NB4 (cell line): ENCODE results near the gene B4GALT3.

Experiments used
- DNase-seq: peaks from one replicate; pipeline ENCODE4 v3.0.0; 2010; ENCODE audit warnings: low read depth
- H3K4me3 ChIP-seq: one replicate; pipeline ENCODE4 v1.5.1; 2011; ENCODE audit warnings: mild to moderate bottlenecking, low read depth, low read length, moderate library complexity
- MYC ChIP-seq: IDR thresholded peaks from 2 replicates; pipeline ENCODE4 v1.6.1; 2011; ENCODE audit warnings: low read depth, low read length
- POLR2A ChIP-seq: IDR thresholded peaks from 2 replicates; pipeline ENCODE4 v1.6.1; 2011; ENCODE audit warnings: mild to moderate bottlenecking; ENCODE audit not compliant: insufficient read length; ENCODE audit errors: extremely low read depth
- TF ChIP-seq, protein P1 (sequence below): IDR thresholded peaks from 2 replicates; pipeline ENCODE4 v1.6.1; 2011; ENCODE audit warnings: low read depth, low read length
- TF ChIP-seq, protein P2 (sequence below): IDR thresholded peaks from one replicate; pipeline ENCODE4 v1.5.1; 2012; ENCODE audit warnings: low read depth, low read length

The B4GALT3 gene

DNA sequence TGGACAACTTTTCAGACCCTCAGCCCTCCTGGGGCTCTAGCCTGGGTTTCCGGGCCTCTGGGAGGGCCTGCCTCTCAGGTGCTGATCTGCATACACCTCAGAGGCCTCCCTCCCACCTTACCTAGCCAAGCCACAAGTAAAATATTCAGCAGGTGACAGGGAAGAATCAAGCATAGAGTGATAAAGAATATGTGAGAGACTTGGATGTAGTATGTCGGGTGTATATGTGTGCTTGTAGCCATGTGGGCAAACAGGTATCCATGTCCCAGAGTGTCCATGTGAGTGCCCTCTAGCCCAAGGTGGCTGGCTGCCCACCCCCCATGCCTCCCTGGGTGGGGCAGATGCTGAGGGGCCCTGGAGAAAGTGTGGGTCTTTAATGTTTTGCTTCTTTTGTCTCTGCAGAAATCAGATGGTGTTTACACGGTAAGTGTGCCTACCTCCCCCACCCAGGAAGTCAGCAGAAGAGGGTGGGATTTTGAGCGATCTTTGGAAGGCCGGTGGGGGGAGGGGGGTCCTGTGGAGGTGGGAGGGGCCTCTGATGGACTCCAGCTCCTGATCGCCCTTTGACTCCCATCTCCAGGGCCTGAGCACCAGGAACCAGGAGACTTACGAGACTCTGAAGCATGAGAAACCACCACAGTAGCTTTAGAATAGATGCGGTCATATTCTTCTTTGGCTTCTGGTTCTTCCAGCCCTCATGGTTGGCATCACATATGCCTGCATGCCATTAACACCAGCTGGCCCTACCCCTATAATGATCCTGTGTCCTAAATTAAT lies 41.2 kb upstream of the B4GALT3 start:
- TF ChIP-seq, protein P1, sequence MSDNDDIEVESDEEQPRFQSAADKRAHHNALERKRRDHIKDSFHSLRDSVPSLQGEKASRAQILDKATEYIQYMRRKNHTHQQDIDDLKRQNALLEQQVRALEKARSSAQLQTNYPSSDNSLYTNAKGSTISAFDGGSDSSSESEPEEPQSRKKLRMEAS: no peak
- TF ChIP-seq POLR2A (no peak), MYC (no peak)
- TF ChIP-seq, protein P2, sequence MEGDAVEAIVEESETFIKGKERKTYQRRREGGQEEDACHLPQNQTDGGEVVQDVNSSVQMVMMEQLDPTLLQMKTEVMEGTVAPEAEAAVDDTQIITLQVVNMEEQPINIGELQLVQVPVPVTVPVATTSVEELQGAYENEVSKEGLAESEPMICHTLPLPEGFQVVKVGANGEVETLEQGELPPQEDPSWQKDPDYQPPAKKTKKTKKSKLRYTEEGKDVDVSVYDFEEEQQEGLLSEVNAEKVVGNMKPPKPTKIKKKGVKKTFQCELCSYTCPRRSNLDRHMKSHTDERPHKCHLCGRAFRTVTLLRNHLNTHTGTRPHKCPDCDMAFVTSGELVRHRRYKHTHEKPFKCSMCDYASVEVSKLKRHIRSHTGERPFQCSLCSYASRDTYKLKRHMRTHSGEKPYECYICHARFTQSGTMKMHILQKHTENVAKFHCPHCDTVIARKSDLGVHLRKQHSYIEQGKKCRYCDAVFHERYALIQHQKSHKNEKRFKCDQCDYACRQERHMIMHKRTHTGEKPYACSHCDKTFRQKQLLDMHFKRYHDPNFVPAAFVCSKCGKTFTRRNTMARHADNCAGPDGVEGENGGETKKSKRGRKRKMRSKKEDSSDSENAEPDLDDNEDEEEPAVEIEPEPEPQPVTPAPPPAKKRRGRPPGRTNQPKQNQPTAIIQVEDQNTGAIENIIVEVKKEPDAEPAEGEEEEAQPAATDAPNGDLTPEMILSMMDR: no peak
- no peak overlapping the region for H3K4me3 ChIP-seq
- DNase-seq: no peak

DNA sequence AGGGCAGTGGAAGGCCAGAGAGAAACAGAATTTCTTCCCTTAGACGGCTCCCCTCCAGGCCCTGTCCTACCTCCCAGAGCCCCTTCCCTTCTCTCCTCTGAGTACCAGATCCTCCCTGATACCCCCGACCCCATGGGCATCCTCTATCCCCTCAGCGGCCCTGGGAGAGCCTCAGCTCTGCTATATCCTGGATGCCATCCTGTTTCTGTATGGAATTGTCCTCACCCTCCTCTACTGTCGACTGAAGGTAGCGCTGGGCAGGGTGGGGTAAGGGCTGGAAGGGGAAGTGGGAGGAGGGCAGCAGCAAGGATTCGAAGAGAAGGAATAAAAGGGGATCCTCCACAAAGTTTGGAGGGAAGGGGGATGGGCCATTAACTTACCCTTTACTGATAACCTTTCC lies 40.5 kb upstream of the B4GALT3 start:
- no peak overlapping the region for H3K4me3 ChIP-seq
- DNase-seq: no peak
- no peak for TF ChIP-seq POLR2A
- TF ChIP-seq MYC: no peak

DNA sequence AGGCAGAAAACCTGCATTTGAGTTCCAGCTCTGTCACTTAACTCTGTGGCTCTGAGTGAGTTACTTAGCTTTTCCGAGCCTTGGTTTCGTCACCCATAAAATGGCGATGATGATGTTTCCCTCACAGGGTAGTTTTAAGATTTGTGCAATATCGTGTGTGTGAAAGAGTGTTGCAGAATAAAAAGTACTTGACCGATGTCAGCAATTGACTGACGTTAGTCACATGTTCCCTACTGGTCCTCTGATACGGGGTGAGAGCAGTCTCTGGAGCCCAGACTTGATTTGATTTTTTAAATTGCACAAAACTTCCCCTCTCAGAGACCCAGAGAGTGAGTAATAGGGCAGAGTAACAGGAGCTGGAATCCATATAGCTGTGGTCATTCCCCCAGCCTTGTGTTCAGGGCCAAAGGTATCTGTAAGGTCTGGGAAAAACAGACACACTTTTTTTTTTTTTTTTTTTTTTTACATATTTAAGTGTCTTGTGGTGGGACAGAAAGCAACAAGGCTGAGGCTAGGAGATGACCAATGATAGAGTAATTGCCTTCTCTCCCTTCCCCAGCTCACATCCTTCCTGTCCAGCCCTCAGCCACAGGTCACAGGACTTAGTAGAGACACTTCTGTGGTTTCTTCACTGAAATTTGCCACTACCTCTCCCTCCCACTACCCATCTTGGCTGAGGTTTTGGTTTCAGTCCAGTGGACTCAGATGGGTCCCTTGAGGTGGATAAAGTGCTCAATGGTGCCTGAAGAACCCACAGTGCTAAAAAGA lies 39.8 kb upstream of the B4GALT3 start:
- peak; percentile 87 for DNase-seq
- H3K4me3 ChIP-seq: peak overlapping the region; percentile 51
- TF ChIP-seq POLR2A (no peak), MYC (peak; percentile 40; the same call in 1 of the 2 replicates)
- TF ChIP-seq, protein P2: no peak
- TF ChIP-seq, protein P1: peak; percentile 83

DNA sequence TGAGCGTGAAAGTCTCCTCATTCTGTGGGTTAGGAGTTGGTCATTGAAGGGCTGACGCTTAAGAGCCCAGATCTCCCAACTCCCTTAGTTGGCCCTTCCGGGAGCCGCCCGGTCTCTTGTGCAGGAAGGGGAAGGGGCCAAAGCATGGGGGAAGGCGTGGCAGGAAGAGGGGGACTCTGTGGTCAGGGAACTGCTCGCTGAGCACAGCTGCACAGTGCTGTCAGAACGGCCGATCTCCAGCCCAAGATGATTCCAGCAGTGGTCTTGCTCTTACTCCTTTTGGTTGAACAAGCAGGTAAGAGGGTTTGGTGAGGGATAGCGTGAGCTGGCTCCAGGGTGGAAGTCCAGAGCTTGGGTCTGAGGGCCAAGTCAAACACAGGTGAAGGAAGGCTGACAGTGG lies 37.8 kb upstream of the B4GALT3 start, which contains the start of gene FCER1G:
TSS of gene FCER1G (plus strand) at position 220 of the 400 bp plus-strand sequence. CDS start at position 247, 27 bp downstream.
- TF ChIP-seq MYC: no peak
- TF ChIP-seq, protein P1: peak; percentile 62; the same call in 1 of the 2 replicates
- DNase-seq: peak; percentile 92
- peak within 1 kb of the TSS; percentile 51 for H3K4me3 ChIP-seq

DNA sequence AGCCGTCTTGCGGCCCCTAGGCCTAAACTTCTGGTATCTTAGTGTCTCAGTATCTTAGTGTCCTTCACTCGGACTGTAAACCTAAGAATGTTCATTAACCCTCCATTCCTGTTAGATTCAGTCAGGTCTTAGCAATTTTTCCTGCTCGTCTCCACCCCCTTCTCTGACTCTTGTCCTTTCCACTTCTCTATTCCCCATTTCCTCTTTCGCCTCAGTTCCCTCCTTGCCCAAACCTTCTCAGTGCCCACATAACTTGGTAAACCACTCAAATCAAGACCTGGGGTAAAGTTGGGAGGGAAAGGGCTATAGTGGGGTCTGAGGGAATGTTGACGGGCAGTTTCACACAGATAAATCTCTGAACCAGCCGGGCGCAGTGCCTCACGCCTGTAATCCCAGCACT lies 37.1 kb upstream of the B4GALT3 start:
- peak; percentile 34 for DNase-seq
- TF ChIP-seq, protein P1: no peak
- TF ChIP-seq, protein P2: no peak
- TF ChIP-seq POLR2A: no peak
- TF ChIP-seq MYC: no peak
- H3K4me3 ChIP-seq: no peak overlapping the region

DNA sequence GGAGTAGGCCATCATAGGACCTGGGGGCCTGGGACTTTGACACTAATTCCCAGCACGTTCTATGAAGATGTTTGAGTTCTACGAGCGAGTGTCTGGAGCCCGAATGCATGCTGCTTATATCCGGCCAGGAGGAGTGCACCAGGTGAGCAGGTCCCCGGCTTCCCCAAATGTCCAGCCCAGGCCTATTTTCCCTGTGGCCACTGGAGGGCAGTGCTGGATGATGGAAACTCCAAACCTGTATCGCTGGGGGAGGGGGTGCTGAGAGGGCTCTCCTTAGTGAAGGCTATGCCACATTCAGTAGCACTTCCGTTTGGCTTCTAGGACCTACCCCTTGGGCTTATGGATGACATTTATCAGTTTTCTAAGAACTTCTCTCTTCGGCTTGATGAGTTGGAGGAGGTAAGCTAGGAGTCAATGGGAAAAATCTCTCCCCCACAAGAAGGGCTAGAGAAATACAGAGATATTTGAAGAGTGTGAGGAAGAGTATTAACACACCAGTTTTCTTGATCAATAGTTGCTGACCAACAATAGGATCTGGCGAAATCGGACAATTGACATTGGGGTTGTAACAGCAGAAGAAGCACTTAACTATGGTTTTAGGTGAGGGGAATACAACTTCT lies 32.6 kb upstream of the B4GALT3 start:
- H3K4me3 ChIP-seq: no peak overlapping the region
- TF ChIP-seq, protein P2: peak; percentile 81
- TF ChIP-seq MYC: no peak
- DNase-seq: peak; percentile 84
